GM12874 (cell line): Measurements from ENCODE around the gene DHX32.
"Not testable (repeated sequence)": the region's sequence is repeated elsewhere in the genome, so short reads cannot be mapped to it uniquely, and the experiment has no call there.

Experiments
- CTCF ChIP-seq: IDR thresholded peaks from 2 replicates; pipeline ENCODE4 v1.5.1; 2011; ENCODE audit warnings: low read depth, mild to moderate bottlenecking, control low read depth, low read length, moderate library complexity; ENCODE audit not compliant: insufficient read depth

The DHX32 gene

GRCh38 chr10:125911145-125911544, 30.1 kb upstream of the DHX32 start:
- no peak for TF ChIP-seq CTCF

- TF ChIP-seq CTCF, result not testable (repeated sequence)
These were observed 15.2 kb upstream of the DHX32 start, which contains the start of gene FANK1 for GRCh38 chr10:125896088-125896934. TSS of gene FANK1 (plus strand) at chr10:125896564. CDS start at chr10:125896643, 79 bp downstream.

GRCh38 chr10:125886914-125887512, 5.9 kb upstream of the DHX32 start:
- no peak for TF ChIP-seq CTCF

- no peak for TF ChIP-seq CTCF
These were observed 2.1 kb upstream of the DHX32 start for GRCh38 chr10:125883211-125883610.

- no peak for TF ChIP-seq CTCF
These were observed 1.5 kb upstream of the DHX32 start for GRCh38 chr10:125882596-125882995.

GRCh38 chr10:125880719-125881118, 373 bp downstream of the DHX32 start:
- no peak for TF ChIP-seq CTCF

GRCh38 chr10:125878957-125879835, 1.9 kb downstream of the DHX32 start:
- TF ChIP-seq CTCF, result no peak
